Neural cell (in vitro differentiated cells): ENCODE data around the gene EFCAB6. TPM values are rescaled to one million over a fixed set of nuclear protein-coding genes. Genes with fewer than 3 reads are reported as not detected.

Source experiments
- H2AFZ ChIP-seq: fragments of 200-600, 300-800 bp; sonication (generic), shearing (Covaris generic); 2 replicates; pipeline ENCODE4 v1.6.0; 2014; ENCODE audit warnings: low read depth, mild to moderate bottlenecking, antibody characterized with exemption, low read length, moderate library complexity
- H3F3A ChIP-seq: fragments of 200-600 bp; shearing (Covaris generic); 2 replicates; pipeline ENCODE4 v1.6.1; 2016; ENCODE audit warnings: mild to moderate bottlenecking, moderate library complexity, mixed read lengths, antibody characterized with exemption, low read length; ENCODE audit not compliant: insufficient read depth, poor library complexity, severe bottlenecking
- H3K27ac ChIP-seq: fragments of 200-600, 300-800 bp; sonication (generic), shearing (Covaris generic); 2 replicates; pipeline ENCODE4 v1.5.1; 2014; ENCODE audit warnings: mild to moderate bottlenecking, low read length, moderate library complexity
- H3K27me3 ChIP-seq: fragments of 300-800, 200-600 bp; sonication (generic), shearing (Covaris generic); 2 replicates; pipeline ENCODE4 v1.6.0; 2014; ENCODE audit warnings: mild to moderate bottlenecking, low read depth, low read length, moderate library complexity; ENCODE audit not compliant: insufficient read depth
- H3K36me3 ChIP-seq: fragments of 300-800, 200-600 bp; sonication (generic), shearing (Covaris generic); 2 replicates; pipeline ENCODE4 v1.5.1; 2014; ENCODE audit warnings: mild to moderate bottlenecking, antibody characterized with exemption, low read length, moderate library complexity; ENCODE audit not compliant: insufficient read depth
- H3K4me2 ChIP-seq: fragments of 300-800, 200-600 bp; sonication (generic), shearing (Covaris generic); 2 replicates; pipeline ENCODE4 v1.6.0; 2014; ENCODE audit warnings: mild to moderate bottlenecking, low read length
- H3K4me3 ChIP-seq: fragments of 300-800, 200-600 bp; sonication (generic), shearing (Covaris generic); 2 replicates; pipeline ENCODE4 v1.5.1; 2014; ENCODE audit warnings: mild to moderate bottlenecking, low read length, moderate library complexity
- H3K79me2 ChIP-seq: fragments of 200-600 bp; shearing (Covaris generic); replicated peaks from 2 replicates; pipeline ENCODE4 v1.6.0; 2014; ENCODE audit warnings: mild to moderate bottlenecking, low read length, moderate library complexity; ENCODE audit not compliant: insufficient read depth
- H3K9ac ChIP-seq: fragments of 300-800, 200-600 bp; sonication (generic), shearing (Covaris generic); 2 replicates; pipeline ENCODE4 v1.6.1; 2016; ENCODE audit warnings: mild to moderate bottlenecking, low read length, mixed read lengths
- H3K9me2 ChIP-seq: fragments of 200-600 bp; shearing (Covaris generic); 2 replicates; pipeline ENCODE4 v1.6.1; 2016; ENCODE audit warnings: mild to moderate bottlenecking, low read length, mixed read lengths; ENCODE audit not compliant: insufficient read depth
- H3K9me3 ChIP-seq: fragments of 200-600, 300-800 bp; sonication (generic), shearing (Covaris generic); 2 replicates; pipeline ENCODE4 v1.6.1; 2016; ENCODE audit warnings: mild to moderate bottlenecking, mixed run types, low read length, moderate library complexity, mixed read lengths
- H4K20me1 ChIP-seq: fragments of 200-600 bp; shearing (Covaris generic); 2 replicates; pipeline ENCODE4 v1.6.1; 2016; ENCODE audit warnings: mild to moderate bottlenecking, mixed run types; ENCODE audit not compliant: insufficient read depth
- CTCF ChIP-seq: fragments of 450-650 bp; IDR thresholded peaks from 2 replicates; pipeline ENCODE4 v1.5.1; 2014; ENCODE audit warnings: antibody characterized with exemption, mild to moderate bottlenecking, moderate library complexity; ENCODE audit not compliant: poor library complexity, severe bottlenecking
- EP300 ChIP-seq: fragments of 450-650 bp; conservative IDR thresholded peaks from 2 replicates; pipeline ENCODE4 v1.6.1; 2014; ENCODE audit warnings: antibody characterized with exemption, mild to moderate bottlenecking, moderate library complexity; ENCODE audit not compliant: poor library complexity, severe bottlenecking
- EZH2 ChIP-seq: fragments of 200-600, 300-800 bp; shearing (Covaris generic), sonication (generic); IDR thresholded peaks from 2 replicates; pipeline ENCODE4 v1.6.1; 2014; ENCODE audit warnings: antibody characterized with exemption, low read length, borderline replicate concordance, mild to moderate bottlenecking; ENCODE audit not compliant: insufficient read depth, poor library complexity, severe bottlenecking
- MXI1 ChIP-seq: fragments of 450-650 bp; conservative IDR thresholded peaks from 2 replicates; pipeline ENCODE4 v1.6.1; 2014; ENCODE audit warnings: antibody characterized with exemption, mild to moderate bottlenecking; ENCODE audit not compliant: poor library complexity, severe bottlenecking
- POLR2AphosphoS5 ChIP-seq: IDR thresholded peaks from 2 replicates; pipeline ENCODE4 v1.6.1; 2012
- RAD21 ChIP-seq: fragments of 450-650 bp; conservative IDR thresholded peaks from 2 replicates; pipeline ENCODE4 v1.6.1; 2014; ENCODE audit warnings: antibody characterized with exemption, mild to moderate bottlenecking, moderate library complexity
- REST ChIP-seq: IDR thresholded peaks from 2 replicates; pipeline ENCODE4 v1.6.1; 2012; ENCODE audit warnings: borderline replicate concordance
- SMC3 ChIP-seq: fragments of 450-650 bp; conservative IDR thresholded peaks from 2 replicates; pipeline ENCODE4 v1.6.1; 2014; ENCODE audit warnings: antibody characterized with exemption, mild to moderate bottlenecking, moderate library complexity; ENCODE audit not compliant: poor library complexity
- TAF1 ChIP-seq: IDR thresholded peaks from 2 replicates; pipeline ENCODE4 v1.6.1; 2012; ENCODE audit warnings: low read depth
- polyA plus RNA-seq: library from polyadenylated mRNA; depleted of rRNA; stranded (reverse); fragments of >200 nt; gene quantifications from 2 replicates; pipeline ENCODE4 v1.2.3, GENCODE V29; 2014

EFCAB6 gene
- polyA plus RNA-seq, 1 donor from 2014 or later, result 1.4 TPM

- no peaks in the 10 kb centered on the region for H3K27me3 ChIP-seq
- no peaks in the 10 kb centered on the region for H3K9me3 ChIP-seq
- H3F3A ChIP-seq, result no peaks in the 10 kb centered on the region
- H3K27ac ChIP-seq, result no peak overlapping the region
- H2AFZ ChIP-seq, result no peak overlapping the region
- H3K4me2 ChIP-seq, result no peak overlapping the region
- no peak overlapping the region for H3K4me3 ChIP-seq
- no peaks in the 10 kb centered on the region for H3K36me3 ChIP-seq
- no peaks in the 10 kb centered on the region for H3K79me2 ChIP-seq
- no peaks in the 10 kb centered on the region for H4K20me1 ChIP-seq
- H3K9me2 ChIP-seq, result no peaks in the 10 kb centered on the region
- TF ChIP-seq EP300, result no peak
- TF ChIP-seq TAF1, result no peak
- TF ChIP-seq CTCF, result no peak
- no peak for TF ChIP-seq POLR2AphosphoS5
- TF ChIP-seq RAD21, result no peak
- no peak for TF ChIP-seq EZH2
- no peak for TF ChIP-seq MXI1
- TF ChIP-seq SMC3, result no peak
- no peak for TF ChIP-seq REST
- H3K9ac ChIP-seq, result no peak overlapping the region
Observed at GRCh38 chr22:43819421-43819921, 7.4 kb upstream of the EFCAB6 start.

GRCh38 chr22:43818981-43819380 is 6.9 kb upstream of the EFCAB6 start:
- Histone ChIP-seq H4K20me1 (no peaks in the 10 kb centered on the region), H3K9me2 (no peaks in the 10 kb centered on the region), H3K4me3 (no peak overlapping the region), H3K9ac (no peak overlapping the region), H3K36me3 (no peaks in the 10 kb centered on the region), H2AFZ (no peak overlapping the region), H3K27ac (no peak overlapping the region), H3K27me3 (no peaks in the 10 kb centered on the region), H3F3A (no peaks in the 10 kb centered on the region), H3K4me2 (no peak overlapping the region), H3K79me2 (no peaks in the 10 kb centered on the region), H3K9me3 (no peaks in the 10 kb centered on the region)
- TF ChIP-seq REST (no peak), EP300 (no peak), MXI1 (no peak), CTCF (no peak), RAD21 (no peak), EZH2 (no peak), POLR2AphosphoS5 (no peak)
